HCT116 (cell line): Measurements from ENCODE around the gene C11orf68. TPM values are rescaled to one million over a fixed set of nuclear protein-coding genes. Genes with fewer than 3 reads are reported as not detected.

Experiments
- ATAC-seq: fragments of 200-7000 bp; cut with Tn5 transposase; 2 replicates; pipeline ENCODE4 v1.9.1; 2020; ENCODE audit warnings: mild to moderate bottlenecking, moderate library complexity
- BruUV-seq: library from RNA; stranded (reverse); fragments of 400-500 nt; replicated peaks from 2 replicates; lab custom pipeline; 2021; lab: Mats Ljungman, UMichigan
- CTCF ChIA-PET: fragments of 300-600 bp; sonication (Branson Sonifier 250); formaldehyde crosslinking; loops from one replicate; lab custom pipeline; 2021; ENCODE audit warnings: antibody characterized with exemption; lab: Charles Lee
- POLR2A ChIA-PET: fragments of 300-600, 350-600 bp; sonication (Branson Sonifier 250); formaldehyde crosslinking; loops from one replicate; lab custom pipeline; 2021; ENCODE audit warnings: antibody characterized with exemption; lab: Charles Lee
- RAD21 ChIA-PET, 2 experiments: fragments of 300-600 bp; sonication (Branson Sonifier 250); formaldehyde crosslinking; loops; one replicate each; lab custom pipeline; 2023; ENCODE audit warnings: low total read pairs in 2 of 2; ENCODE audit not compliant: uncharacterized antibody in 2 of 2, unreplicated experiment in 2 of 2, low non-redundant PET in 1 of 2; lab: Charles Lee
- DNase-seq: peaks from one replicate; pipeline ENCODE4 v3.0.0-alpha.2; 2010; ENCODE audit warnings: low read depth, low spot score
- H2AFZ ChIP-seq: fragments of 200-600 bp; shearing (Covaris generic), sonication (generic); 2 replicates; pipeline ENCODE4 v1.6.1; 2017; ENCODE audit warnings: low read depth, mixed run types, mixed read lengths, antibody characterized with exemption, low read length; ENCODE audit not compliant: poor library complexity, severe bottlenecking
- H3K27ac ChIP-seq: 2 replicates; pipeline ENCODE4 v1.5.1; 2012; ENCODE audit warnings: low read depth, low read length
- H3K27me3 ChIP-seq: fragments of 200-600 bp; sonication (generic); 2 replicates; pipeline ENCODE4 v1.6.1; 2016; ENCODE audit warnings: mixed run types, low read length, mixed read lengths; ENCODE audit not compliant: insufficient read depth
- H3K36me3 ChIP-seq, 2 experiments: fragments of 200-500 bp in 1 of 2; fragments of 200-600 bp in 1 of 2; sonication (Bioruptor generic) in 1 of 2; sonication (generic) in 1 of 2; 2 replicates each; pipeline versions ENCODE4 v1.5.1 to v1.6.1; 2014 to 2016; ENCODE audit warnings: low read length in 2 of 2, inconsistent platforms in 1 of 2, mixed read lengths in 1 of 2, mixed run types in 1 of 2; ENCODE audit not compliant: insufficient read depth in 2 of 2, control insufficient read depth in 1 of 2
- H3K4me1 ChIP-seq, 2 experiments: fragments of 200-600 bp in 1 of 2; sonication (generic) in 1 of 2; 2 replicates each; pipeline versions ENCODE4 v1.5.1 to v1.6.1; 2012 to 2017; ENCODE audit warnings: low read length in 2 of 2, inconsistent platforms in 1 of 2, mild to moderate bottlenecking in 1 of 2, mixed read lengths in 1 of 2, mixed run types in 1 of 2, moderate library complexity in 1 of 2; ENCODE audit not compliant: insufficient read depth in 2 of 2, control insufficient read depth in 1 of 2
- H3K4me2 ChIP-seq: fragments of 200-600 bp; sonication (generic); 2 replicates; pipeline ENCODE4 v1.6.1; 2017; ENCODE audit warnings: mixed run types, low read length, mixed read lengths
- H3K4me3 ChIP-seq, 2 experiments: fragments of 200-600 bp in 1 of 2; sonication (generic) in 1 of 2; replicated peaks in 1 of 2; 2 replicates each; pipeline ENCODE4 v1.5.1; 2011 to 2016; ENCODE audit warnings: low read length in 2 of 2, control low read depth in 1 of 2, low read depth in 1 of 2, mild to moderate bottlenecking in 1 of 2, mixed read lengths in 1 of 2, mixed run types in 1 of 2
- H3K79me2 ChIP-seq: fragments of 200-600 bp; sonication (generic); 2 replicates; pipeline ENCODE4 v1.6.1; 2017; ENCODE audit warnings: mild to moderate bottlenecking, mixed run types, low read length, moderate library complexity, mixed read lengths; ENCODE audit not compliant: insufficient read depth
- H3K9ac ChIP-seq: fragments of 200-600 bp; sonication (generic); 2 replicates; pipeline ENCODE4 v1.6.1; 2016; ENCODE audit warnings: low read length, mixed read lengths
- H3K9me2 ChIP-seq: fragments of 200-600 bp; sonication (generic), shearing (Covaris generic); 2 replicates; pipeline ENCODE4 v1.6.1; 2017; ENCODE audit warnings: mixed run types, mild to moderate bottlenecking, moderate library complexity; ENCODE audit not compliant: insufficient read depth
- H3K9me3 ChIP-seq, 2 experiments: fragments of 200-500 bp in 1 of 2; fragments of 200-600 bp in 1 of 2; sonication (Bioruptor generic) in 1 of 2; sonication (generic) in 1 of 2; 2 replicates each; pipeline ENCODE4 v1.6.1; 2014 to 2017; ENCODE audit warnings: low read length in 2 of 2, mixed read lengths in 2 of 2, inconsistent platforms in 1 of 2, low read depth in 1 of 2, mild to moderate bottlenecking in 1 of 2, mixed run types in 1 of 2, moderate library complexity in 1 of 2; ENCODE audit not compliant: control insufficient read depth in 1 of 2, insufficient read depth in 1 of 2
- H4K20me1 ChIP-seq: fragments of 200-600 bp; sonication (generic), shearing (Covaris generic); 2 replicates; pipeline ENCODE4 v1.6.1; 2017; ENCODE audit warnings: mixed run types, mild to moderate bottlenecking, moderate library complexity; ENCODE audit not compliant: insufficient read depth
- ATF3 ChIP-seq: IDR thresholded peaks from 2 replicates; pipeline ENCODE4 v1.6.1; 2012
- ELF1 ChIP-seq: IDR thresholded peaks from 2 replicates; pipeline ENCODE4 v1.6.1; 2012; ENCODE audit warnings: low read depth, borderline replicate concordance
- POLR2AphosphoS5 ChIP-seq: IDR thresholded peaks from 2 replicates; pipeline ENCODE4 v1.6.1; 2011; ENCODE audit warnings: mild to moderate bottlenecking, low read depth, low read length, moderate library complexity
- TCF7L2 ChIP-seq: IDR thresholded peaks from 2 replicates; pipeline ENCODE4 v1.7.0; 2011; ENCODE audit warnings: borderline replicate concordance, inconsistent platforms; ENCODE audit not compliant: insufficient read depth, insufficient read length; ENCODE audit errors: extremely low read depth
- ZFX ChIP-seq: fragments of 450-650 bp; IDR thresholded peaks from 2 replicates; pipeline ENCODE4 v1.6.1; 2017
- intact Hi-C: fragments of 100-400 bp; cut with micrococcal nuclease; formaldehyde crosslinking; loops from 2 replicates; pipeline ENCODE4 v1.10.0; 2022
- total RNA-seq: library from RNA; stranded (reverse); gene quantifications from one replicate; pipeline ENCODE4 v1.2.1, GENCODE V29; 2021; ENCODE audit not compliant: unreplicated experiment

The C11orf68 gene
- total RNA-seq, 1 experiment from 2014 or later, result 49.8 TPM

- ChIA-PET CTCF (interaction anchor here (1.0 to 2.2 kb wide), 4 partner anchors 22 to 28 kb away, joined by 3 to 15 read pairs (median 8); partner anchors contain the start of genes CCDC85B and FIBP), POLR2A (interaction anchor here (0.7 to 2.8 kb wide), 12 partner anchors 10 to 96 kb away, joined by 3 to 80 read pairs (median 6); partner anchors contain the start of genes BANF1, CCDC85B, CFL1 and CST6), RAD21 (interaction anchor here (0.9 to 1.1 kb wide), 2 partner anchors 24 to 28 kb away, joined by 3 to 10 read pairs; partner anchors contain the start of gene FIBP (in 1 of the 2))
- H3K9me3 ChIP-seq, result no peaks in the 10 kb centered on the region
- no peak overlapping the region for H2AFZ ChIP-seq
- peaks cover 47% of the 10 kb centered on the region for H3K79me2 ChIP-seq
- DNase-seq (no peak), ATAC-seq (no peak)
- no peaks in the 10 kb centered on the region for H4K20me1 ChIP-seq
- H3K4me1 ChIP-seq, result peaks cover 64 to 81% of the 10 kb centered on the region in 2 experiments
- no peak for TF ChIP-seq ATF3
- H3K9ac ChIP-seq, result peak overlapping the region; percentile 99
- peaks cover 0 to 16% of the 10 kb centered on the region in 2 experiments; a peak in 1 of 4 replicates for H3K36me3 ChIP-seq
- intact Hi-C loops, result loop anchor here (1.0 kb wide), 1 partner anchor 16 kb away; the partner anchor contains the start of gene FOSL1
- no peaks in the 10 kb centered on the region for H3K9me2 ChIP-seq
- peak overlapping the region; percentile 86 to 95 for H3K4me3 ChIP-seq
- no peaks in the 10 kb centered on the region for H3K27me3 ChIP-seq
- BruUV-seq, result no TSS peak
- H3K4me2 ChIP-seq, result peak overlapping the region; percentile 96
- peak overlapping the region; percentile 95 for H3K27ac ChIP-seq
Measured at GRCh38 chr11:65916391-65916790, 2.5 kb downstream of the C11orf68 start.

- Histone ChIP-seq H3K79me2 (peaks cover 45% of the 10 kb centered on the region), H3K27me3 (no peaks in the 10 kb centered on the region), H2AFZ (no peak overlapping the region), H3K27ac (peak overlapping the region; percentile 95), H3K9me3 (no peaks in the 10 kb centered on the region), H3K4me3 (peak overlapping the region; percentile 86 to 95), H3K4me2 (peak overlapping the region; percentile 96), H4K20me1 (no peaks in the 10 kb centered on the region), H3K9ac (peak overlapping the region; percentile 99), H3K4me1 (peaks cover 68 to 85% of the 10 kb centered on the region in 2 experiments), H3K9me2 (no peaks in the 10 kb centered on the region), H3K36me3 (peaks cover 0 to 11% of the 10 kb centered on the region in 2 experiments; a peak in 1 of 4 replicates)
- RAD21 ChIA-PET, result interaction anchor here (0.8 to 1.1 kb wide), 3 partner anchors 23 to 27 kb away, joined by 3 to 10 read pairs (median 3); partner anchors contain the start of gene FIBP (in 1 of the 2)
- BruUV-seq, result no TSS peak
- POLR2A ChIA-PET, result interaction anchor here (0.7 to 2.8 kb wide), 13 partner anchors 10 to 96 kb away, joined by 3 to 80 read pairs (median 4); partner anchors contain the start of genes BANF1, CCDC85B, CFL1 and CST6
- CTCF ChIA-PET, result interaction anchor here (0.8 to 2.2 kb wide), 6 partner anchors 21 to 31 kb away, joined by 3 to 15 read pairs (median 3); partner anchors contain the start of genes CCDC85B and FIBP
- TF ChIP-seq POLR2AphosphoS5 (peak; percentile 77), ZFX (no peak), TCF7L2 (peak; percentile 62), ELF1 (no peak)
- intact Hi-C loops, result loop anchor here (1.0 kb wide), 2 partner anchors 16 to 25 kb away; partner anchors contain the start of gene FOSL1
- peak; percentile 60 for ATAC-seq
- DNase-seq, result peak; percentile 89
Measured at GRCh38 chr11:65915821-65916251, 3.0 kb downstream of the C11orf68 start.
